GM13977 (cell line): ENCODE results near the gene VPS13D.

Experiments used
- DNase-seq: peaks from one replicate; pipeline ENCODE4 v3.0.0; 2012; ENCODE audit warnings: low spot score
- CTCF ChIP-seq: IDR thresholded peaks from 2 replicates; pipeline ENCODE4 v1.5.1; 2012; ENCODE audit warnings: mild to moderate bottlenecking, control low read depth; ENCODE audit not compliant: insufficient read depth; ENCODE audit errors: extremely low read depth, missing control alignments
- in situ Hi-C: fragments of 300-500 bp; cut with MboI; formaldehyde crosslinking; loops from one replicate; pipeline ENCODE4 v1.12.0; 2022; ENCODE audit warnings: low sequenced_read_pairs, low pct_unique_long_range_greater_than_20kb, mixed read lengths, inconsistent platforms; ENCODE audit not compliant: unreplicated experiment

Gene VPS13D

GRCh38 chr1:12556368-12556930 lies 326.6 kb downstream of the VPS13D start:
- no peak for DNase-seq

GRCh38 chr1:12556957-12557935 lies 327.4 kb downstream of the VPS13D start:
- in situ Hi-C loops = loop anchor here (25.0 kb wide), 1 partner anchor 680 kb away; the partner anchor contains the start of gene PRAMEF18
- no peak for DNase-seq
- no peak for TF ChIP-seq CTCF

More at GRCh38 chr1:12556368-12556930, 326.6 kb downstream of the VPS13D start:
- no peak for TF ChIP-seq CTCF
- in situ Hi-C loops = loop anchor here (25.0 kb wide), 1 partner anchor 681 kb away; the partner anchor contains the start of gene PRAMEF18

- TF ChIP-seq CTCF = no peak
- in situ Hi-C loops = loop anchor here (25.0 kb wide), 1 partner anchor 676 kb away; the partner anchor contains the start of gene PRAMEF18
Measured at GRCh38 chr1:12561121-12561520, 331.3 kb downstream of the VPS13D start.

More at GRCh38 chr1:12561121-12561520, 331.3 kb downstream of the VPS13D start:
- no peak for DNase-seq
